ENCODE data around the gene KCNK3.

KCNK3 gene

GRCh38 chr2:26763019-26763418 lies 70.5 kb downstream of the KCNK3 start:
- DNase-seq (ENCODE audit: low spot score in 2 of 2), result no peak
- no peaks in the 10 kb centered on the region for H3K9me3 ChIP-seq
- no peak overlapping the region for H3K4me3 ChIP-seq
- no peaks in the 10 kb centered on the region for H3K27me3 ChIP-seq (ENCODE audit: low read depth)
- H3K4me1 ChIP-seq, result peaks cover 31% of the 10 kb centered on the region
- H3K36me3 ChIP-seq (replicated peaks), result peaks cover 4% of the 10 kb centered on the region; the same call in 1 of the 2 replicates
- in situ Hi-C loops (cut with MboI; ENCODE audit: low sequenced_read_pairs), result no loop called here

GRCh38 chr2:26764078-26764887 lies 71.8 kb downstream of the KCNK3 start, which contains the start of gene SLC35F6:
TSS of gene SLC35F6 (plus strand) at chr2:26764284. CDS start at chr2:26764350, 66 bp downstream.
- DNase-seq (ENCODE audit: low spot score in 2 of 2), result peak; percentile 70 to 85
- no peaks in the 10 kb centered on the region for H3K9me3 ChIP-seq
- H3K4me3 ChIP-seq, result peak within 1 kb of the TSS; percentile 83
- peaks cover 25% of the 10 kb centered on the region for H3K4me1 ChIP-seq
- in situ Hi-C loops (cut with MboI; ENCODE audit: low sequenced_read_pairs), result no loop called here
- H3K36me3 ChIP-seq (replicated peaks), result peaks cover 4% of the 10 kb centered on the region; the same call in 1 of the 2 replicates
- no peaks in the 10 kb centered on the region for H3K27me3 ChIP-seq (ENCODE audit: low read depth)

GRCh38 chr2:26764906-26765305 lies 72.4 kb downstream of the KCNK3 start:
- H3K27me3 ChIP-seq (ENCODE audit: low read depth), result no peaks in the 10 kb centered on the region
- peak overlapping the region; percentile 83 for H3K4me3 ChIP-seq
- H3K4me1 ChIP-seq, result peaks cover 25% of the 10 kb centered on the region
- no peak for DNase-seq (ENCODE audit: low spot score in 2 of 2)
- in situ Hi-C loops (cut with MboI; ENCODE audit: low sequenced_read_pairs), result no loop called here
- H3K9me3 ChIP-seq, result no peaks in the 10 kb centered on the region
- H3K36me3 ChIP-seq (replicated peaks), result peaks cover 4% of the 10 kb centered on the region; the same call in 1 of the 2 replicates

- no peak for DNase-seq (ENCODE audit: low spot score in 2 of 2)
- peak overlapping the region; percentile 83 for H3K4me3 ChIP-seq
- peaks cover 4% of the 10 kb centered on the region; the same call in 1 of the 2 replicates for H3K36me3 ChIP-seq (replicated peaks)
- no peaks in the 10 kb centered on the region for H3K9me3 ChIP-seq
- no peaks in the 10 kb centered on the region for H3K27me3 ChIP-seq (ENCODE audit: low read depth)
- H3K4me1 ChIP-seq, result peaks cover 25% of the 10 kb centered on the region
- in situ Hi-C loops (cut with MboI; ENCODE audit: low sequenced_read_pairs), result no loop called here
These were observed 73.1 kb downstream of the KCNK3 start for GRCh38 chr2:26765475-26766200.

GRCh38 chr2:26767129-26767528 lies 74.6 kb downstream of the KCNK3 start:
- Histone ChIP-seq H3K27me3 (ENCODE audit: low read depth) (no peaks in the 10 kb centered on the region), H3K36me3 (replicated peaks) (peaks cover 4% of the 10 kb centered on the region; the same call in 1 of the 2 replicates), H3K4me1 (peaks cover 21% of the 10 kb centered on the region), H3K4me3 (no peak overlapping the region), H3K9me3 (no peaks in the 10 kb centered on the region)
- in situ Hi-C loops (cut with MboI; ENCODE audit: low sequenced_read_pairs), result no loop called here
- no peak for DNase-seq (ENCODE audit: low spot score in 2 of 2)

- Histone ChIP-seq H3K4me3 (no peak overlapping the region), H3K27me3 (ENCODE audit: low read depth) (no peaks in the 10 kb centered on the region), H3K4me1 (peaks cover 13% of the 10 kb centered on the region), H3K9me3 (no peaks in the 10 kb centered on the region), H3K36me3 (replicated peaks) (peaks cover 4% of the 10 kb centered on the region; the same call in 1 of the 2 replicates)
- in situ Hi-C loops (cut with MboI; ENCODE audit: low sequenced_read_pairs), result no loop called here
- DNase-seq (ENCODE audit: low spot score in 2 of 2), result no peak
These were observed 75.5 kb downstream of the KCNK3 start for GRCh38 chr2:26767894-26768487.

- Histone ChIP-seq H3K9me3 (no peaks in the 10 kb centered on the region), H3K4me3 (no peak overlapping the region), H3K36me3 (replicated peaks) (peaks cover 4% of the 10 kb centered on the region; the same call in 1 of the 2 replicates), H3K4me1 (peaks cover 10% of the 10 kb centered on the region), H3K27me3 (ENCODE audit: low read depth) (no peaks in the 10 kb centered on the region)
- DNase-seq (ENCODE audit: low spot score in 2 of 2), result no peak
- in situ Hi-C loops (cut with MboI; ENCODE audit: low sequenced_read_pairs), result no loop called here
These were observed 76.2 kb downstream of the KCNK3 start for GRCh38 chr2:26768759-26769088.

GRCh38 chr2:26769089-26769761 lies 76.7 kb downstream of the KCNK3 start:
- Histone ChIP-seq H3K27me3 (ENCODE audit: low read depth) (no peaks in the 10 kb centered on the region), H3K4me3 (no peak overlapping the region), H3K9me3 (no peaks in the 10 kb centered on the region), H3K36me3 (replicated peaks) (peaks cover 4% of the 10 kb centered on the region; the same call in 1 of the 2 replicates), H3K4me1 (peaks cover 10% of the 10 kb centered on the region)
- in situ Hi-C loops (cut with MboI; ENCODE audit: low sequenced_read_pairs), result no loop called here
- DNase-seq (ENCODE audit: low spot score in 2 of 2), result no peak

GRCh38 chr2:26770986-26771586 lies 78.6 kb downstream of the KCNK3 start:
- no peak overlapping the region for H3K4me3 ChIP-seq
- peaks cover 9% of the 10 kb centered on the region for H3K36me3 ChIP-seq (replicated peaks)
- DNase-seq (ENCODE audit: low spot score in 2 of 2), result peak in 1 of 2 experiments; percentile 45
- in situ Hi-C loops (cut with MboI; ENCODE audit: low sequenced_read_pairs), result no loop called here
- H3K9me3 ChIP-seq, result no peaks in the 10 kb centered on the region
- peaks cover 3% of the 10 kb centered on the region; the same call in 1 of the 2 replicates for H3K4me1 ChIP-seq
- H3K27me3 ChIP-seq (ENCODE audit: low read depth), result no peaks in the 10 kb centered on the region

- DNase-seq (ENCODE audit: low spot score in 2 of 2), result no peak
- H3K27me3 ChIP-seq (ENCODE audit: low read depth), result no peaks in the 10 kb centered on the region
- no peaks in the 10 kb centered on the region for H3K9me3 ChIP-seq
- H3K4me3 ChIP-seq, result no peak overlapping the region
- H3K36me3 ChIP-seq (replicated peaks), result peaks cover 16% of the 10 kb centered on the region
- in situ Hi-C loops (cut with MboI; ENCODE audit: low sequenced_read_pairs), result no loop called here
- H3K4me1 ChIP-seq, result no peaks in the 10 kb centered on the region
These were observed 79.8 kb downstream of the KCNK3 start for GRCh38 chr2:26772064-26773001.

- Histone ChIP-seq H3K36me3 (replicated peaks) (peaks cover 30% of the 10 kb centered on the region), H3K4me1 (no peaks in the 10 kb centered on the region), H3K27me3 (ENCODE audit: low read depth) (no peaks in the 10 kb centered on the region), H3K4me3 (no peak overlapping the region), H3K9me3 (no peaks in the 10 kb centered on the region)
- no peak for DNase-seq (ENCODE audit: low spot score in 2 of 2)
- in situ Hi-C loops (cut with MboI; ENCODE audit: low sequenced_read_pairs), result no loop called here
These were observed 83.8 kb downstream of the KCNK3 start for GRCh38 chr2:26776195-26776800.

GRCh38 chr2:26778098-26778497 lies 85.6 kb downstream of the KCNK3 start:
- no peak for DNase-seq (ENCODE audit: low spot score in 2 of 2)
- in situ Hi-C loops (cut with MboI; ENCODE audit: low sequenced_read_pairs), result no loop called here
- Histone ChIP-seq H3K9me3 (no peaks in the 10 kb centered on the region), H3K4me3 (no peak overlapping the region), H3K4me1 (no peaks in the 10 kb centered on the region), H3K27me3 (ENCODE audit: low read depth) (no peaks in the 10 kb centered on the region), H3K36me3 (replicated peaks) (peaks cover 33% of the 10 kb centered on the region)
